ENCODE data around the gene TRPV4.

DNA sequence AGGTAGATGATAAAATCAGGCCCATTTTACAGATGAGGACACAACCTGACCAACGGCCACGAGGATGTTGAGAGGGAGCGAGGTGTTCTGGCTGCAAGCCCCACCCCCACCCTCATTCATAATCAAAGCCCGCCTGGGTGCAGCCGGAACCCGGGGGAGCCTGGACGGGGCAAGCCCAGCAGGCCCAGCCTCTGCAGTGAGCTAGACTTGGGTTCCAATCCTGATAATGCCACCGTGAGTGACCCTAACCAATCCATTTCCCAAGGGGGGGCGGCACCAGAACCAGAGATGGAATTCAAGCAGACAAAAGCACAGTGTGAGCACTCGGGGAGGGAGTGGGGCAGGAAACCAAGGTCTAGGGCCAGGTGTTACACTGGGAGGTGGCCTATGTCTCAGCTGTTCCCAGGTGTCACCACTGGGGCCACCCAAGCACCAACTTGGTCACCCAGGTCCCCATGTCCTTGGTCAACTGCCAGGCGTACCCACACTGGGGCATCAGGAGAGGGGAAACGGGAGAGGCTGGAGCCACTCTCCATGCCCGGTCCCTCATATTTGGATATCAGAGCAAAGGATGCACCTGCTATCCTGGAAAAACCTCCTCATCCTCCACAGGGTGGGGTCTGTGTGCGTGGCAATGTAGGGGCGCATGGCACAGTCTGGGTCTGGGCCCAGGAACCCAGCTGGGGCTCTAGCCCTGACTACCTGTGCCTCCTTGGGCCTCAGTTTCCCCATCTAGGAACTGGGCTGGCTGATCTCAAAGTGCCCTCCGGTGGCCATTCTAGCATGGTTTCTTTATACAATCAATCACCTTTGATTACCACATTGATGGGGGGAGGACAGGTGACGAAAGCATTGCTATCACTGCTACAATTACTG is 61.2 kb downstream of the TRPV4 start:
- TF ChIP-seq, protein P1, sequence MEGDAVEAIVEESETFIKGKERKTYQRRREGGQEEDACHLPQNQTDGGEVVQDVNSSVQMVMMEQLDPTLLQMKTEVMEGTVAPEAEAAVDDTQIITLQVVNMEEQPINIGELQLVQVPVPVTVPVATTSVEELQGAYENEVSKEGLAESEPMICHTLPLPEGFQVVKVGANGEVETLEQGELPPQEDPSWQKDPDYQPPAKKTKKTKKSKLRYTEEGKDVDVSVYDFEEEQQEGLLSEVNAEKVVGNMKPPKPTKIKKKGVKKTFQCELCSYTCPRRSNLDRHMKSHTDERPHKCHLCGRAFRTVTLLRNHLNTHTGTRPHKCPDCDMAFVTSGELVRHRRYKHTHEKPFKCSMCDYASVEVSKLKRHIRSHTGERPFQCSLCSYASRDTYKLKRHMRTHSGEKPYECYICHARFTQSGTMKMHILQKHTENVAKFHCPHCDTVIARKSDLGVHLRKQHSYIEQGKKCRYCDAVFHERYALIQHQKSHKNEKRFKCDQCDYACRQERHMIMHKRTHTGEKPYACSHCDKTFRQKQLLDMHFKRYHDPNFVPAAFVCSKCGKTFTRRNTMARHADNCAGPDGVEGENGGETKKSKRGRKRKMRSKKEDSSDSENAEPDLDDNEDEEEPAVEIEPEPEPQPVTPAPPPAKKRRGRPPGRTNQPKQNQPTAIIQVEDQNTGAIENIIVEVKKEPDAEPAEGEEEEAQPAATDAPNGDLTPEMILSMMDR (IDR thresholded peaks at IDR 0.05): no peak
- no peak for TF ChIP-seq POLR2A (IDR thresholded peaks at IDR 0.05)
